WTC11 (cell line): Measurements from ENCODE around the gene MPHOSPH10. TPM values are rescaled to one million over a fixed set of nuclear protein-coding genes. Genes with fewer than 3 reads are reported as not detected.
A peak's percentile ranks its signal among the peaks of the same experiment; 100 is the strongest.

Experiments
- ATAC-seq: fragments of 200-7000 bp; cut with Tn5 transposase; 2 replicates; pipeline ENCODE4 v1.10.0; 2021; ENCODE audit warnings: mild to moderate bottlenecking, moderate library complexity
- Bru-seq: library from RNA; stranded (reverse); fragments of 400-500 nt; gene quantifications from one replicate; lab custom pipeline; 2021; lab: Mats Ljungman, UMichigan
- CTCF ChIA-PET: fragments of 300-600 bp; sonication (Branson Sonifier 250); formaldehyde crosslinking; loops from one replicate; lab custom pipeline; 2021; ENCODE audit warnings: antibody characterized with exemption; lab: Charles Lee
- POLR2A ChIA-PET: fragments of 350-600 bp; sonication (Branson Sonifier 250); formaldehyde crosslinking; loops from one replicate; lab custom pipeline; 2021; ENCODE audit warnings: antibody characterized with exemption; lab: Charles Lee
- DNase-seq: peaks from one replicate; pipeline ENCODE4 v3.0.0; 2021; ENCODE audit warnings: low spot score
- H3K27ac Mint-ChIP-seq: 2 replicates; pipeline ENCODE4 v1.8.0; 2021; ENCODE audit warnings: mixed read lengths
- H3K27me3 Mint-ChIP-seq: 2 replicates; pipeline ENCODE4 v1.8.0; 2021; ENCODE audit warnings: low read depth, mild to moderate bottlenecking, moderate library complexity, mixed read lengths
- H3K36me3 Mint-ChIP-seq: 2 replicates; pipeline ENCODE4 v1.8.0; 2021; ENCODE audit warnings: mixed read lengths
- H3K4me1 Mint-ChIP-seq: 2 replicates; pipeline ENCODE4 v1.8.0; 2022; ENCODE audit warnings: mixed read lengths
- H3K4me3 Mint-ChIP-seq: 2 replicates; pipeline ENCODE4 v1.8.0; 2021; ENCODE audit warnings: mild to moderate bottlenecking, moderate library complexity, mixed read lengths
- H3K9me3 Mint-ChIP-seq: 2 replicates; pipeline ENCODE4 v1.8.0; 2021; ENCODE audit warnings: mixed read lengths
- ATF1 ChIP-seq: sonication (generic); formaldehyde crosslinking; IDR thresholded peaks from 2 replicates; pipeline ENCODE4 v1.8.1; 2023; ENCODE audit warnings: mild to moderate bottlenecking, moderate library complexity, missing genetic modification reagents
- CREM ChIP-seq: sonication (generic); formaldehyde crosslinking; IDR thresholded peaks from 2 replicates; pipeline ENCODE4 v1.8.1; 2022; ENCODE audit warnings: mild to moderate bottlenecking, missing genetic modification reagents, moderate library complexity
- EMX1 ChIP-seq: fragments of 250-450 bp; sonication (Bioruptor Pico); IDR thresholded peaks from 2 replicates; pipeline ENCODE4 v1.8.0; 2021; ENCODE audit warnings: mild to moderate bottlenecking
- ESRRA ChIP-seq: sonication (generic); formaldehyde crosslinking; IDR thresholded peaks from 2 replicates; pipeline ENCODE4 v1.8.1; 2022; ENCODE audit warnings: mild to moderate bottlenecking, missing genetic modification reagents, borderline replicate concordance
- FOXJ3 ChIP-seq: sonication (generic); formaldehyde crosslinking; IDR thresholded peaks from 2 replicates; pipeline ENCODE4 v1.9.0; 2021; ENCODE audit warnings: missing genetic modification reagents, mild to moderate bottlenecking, borderline replicate concordance
- FOXP1 ChIP-seq: sonication (generic); formaldehyde crosslinking; IDR thresholded peaks from 2 replicates; pipeline ENCODE4 v1.8.0; 2022; ENCODE audit warnings: missing genetic modification reagents, mild to moderate bottlenecking, moderate library complexity, borderline replicate concordance
- GRHL2 ChIP-seq: fragments of 250-450 bp; sonication (Bioruptor Pico); IDR thresholded peaks from 2 replicates; pipeline ENCODE4 v1.8.0; 2022; ENCODE audit warnings: mild to moderate bottlenecking, moderate library complexity; ENCODE audit not compliant: insufficient replicate concordance, severe bottlenecking
- HMGA2 ChIP-seq: fragments of 250-450 bp; sonication (Bioruptor Pico); IDR thresholded peaks from 2 replicates; pipeline ENCODE4 v1.4.0; 2021; ENCODE audit warnings: mild to moderate bottlenecking, moderate library complexity
- NFATC4 ChIP-seq: fragments of 250-450 bp; sonication (Bioruptor Pico); IDR thresholded peaks from 2 replicates; pipeline ENCODE4 v1.9.0; 2021; ENCODE audit warnings: mild to moderate bottlenecking
- NFE2L1 ChIP-seq: sonication (generic); formaldehyde crosslinking; IDR thresholded peaks from 2 replicates; pipeline ENCODE4 v1.8.1; 2023; ENCODE audit warnings: missing genetic modification reagents
- NR2C2 ChIP-seq: sonication (generic); formaldehyde crosslinking; IDR thresholded peaks from 2 replicates; pipeline ENCODE4 v1.8.0; 2022; ENCODE audit warnings: mild to moderate bottlenecking, missing genetic modification reagents
- NR3C1 ChIP-seq: sonication (generic); formaldehyde crosslinking; conservative IDR thresholded peaks from 2 replicates; pipeline ENCODE4 v1.8.1; 2023; ENCODE audit warnings: low read depth, mild to moderate bottlenecking, missing genetic modification reagents
- SMAD3 ChIP-seq: sonication (generic); formaldehyde crosslinking; IDR thresholded peaks from 2 replicates; pipeline ENCODE4 v1.8.0; 2022; ENCODE audit warnings: missing genetic modification reagents, mild to moderate bottlenecking, borderline replicate concordance
- SP1 ChIP-seq: sonication (generic); formaldehyde crosslinking; conservative IDR thresholded peaks from 2 replicates; pipeline ENCODE4 v1.8.1; 2022; ENCODE audit warnings: missing genetic modification reagents
- TEAD1 ChIP-seq: sonication (generic); formaldehyde crosslinking; IDR thresholded peaks from 2 replicates; pipeline ENCODE4 v1.8.0; 2022; ENCODE audit warnings: mild to moderate bottlenecking, missing genetic modification reagents
- TEAD4 ChIP-seq: sonication (generic); formaldehyde crosslinking; IDR thresholded peaks from 2 replicates; pipeline ENCODE4 v1.8.0; 2022; ENCODE audit warnings: mild to moderate bottlenecking, missing genetic modification reagents
- ZBTB21 ChIP-seq: sonication (generic); formaldehyde crosslinking; IDR thresholded peaks from 2 replicates; pipeline ENCODE4 v1.8.1; 2023; ENCODE audit warnings: mild to moderate bottlenecking, missing genetic modification reagents, borderline replicate concordance
- ZNF121 ChIP-seq: sonication (generic); formaldehyde crosslinking; IDR thresholded peaks from 2 replicates; pipeline ENCODE4 v1.8.0; 2023; ENCODE audit warnings: missing genetic modification reagents
- ZNF138 ChIP-seq: sonication (generic); formaldehyde crosslinking; conservative IDR thresholded peaks from 2 replicates; pipeline ENCODE4 v1.8.1; 2022; ENCODE audit warnings: mild to moderate bottlenecking, moderate library complexity, missing genetic modification reagents
- ZNF232 ChIP-seq: sonication (generic); formaldehyde crosslinking; IDR thresholded peaks from 2 replicates; pipeline ENCODE4 v1.8.0; 2022; ENCODE audit warnings: mild to moderate bottlenecking, missing genetic modification reagents
- ZNF671 ChIP-seq: fragments of 250-450 bp; sonication (Bioruptor Pico); IDR thresholded peaks from 2 replicates; pipeline ENCODE4 v1.8.0; 2021; ENCODE audit warnings: mild to moderate bottlenecking
- long read RNA-seq, 3 experiments: library from RNA in 1 of 3; library from capped mRNA in 1 of 3; library from polyadenylated mRNA in 1 of 3; unstranded in 2 of 3; stranded (forward) in 1 of 3; transcript quantifications; one replicate each; pipeline ENCODE4 v2.0.0, GENCODE V29; 2021
- total RNA-seq: library from RNA; stranded (reverse); gene quantifications from 3 replicates; pipeline ENCODE4 v1.2.3, GENCODE V29; 2021
- TF ChIP-seq, protein P1 (sequence below): sonication (generic); formaldehyde crosslinking; conservative IDR thresholded peaks from 2 replicates; pipeline ENCODE4 v1.8.1; 2022; ENCODE audit warnings: mild to moderate bottlenecking, missing genetic modification reagents
- TF ChIP-seq, protein P2 (sequence below): fragments of 250-450 bp; sonication (Bioruptor Pico); conservative IDR thresholded peaks from 2 replicates; pipeline ENCODE4 v1.9.0; 2021; ENCODE audit warnings: mild to moderate bottlenecking
- TF ChIP-seq, protein P3 (sequence below): sonication (generic); formaldehyde crosslinking; IDR thresholded peaks from 2 replicates; pipeline ENCODE4 v1.8.0; 2022; ENCODE audit warnings: mild to moderate bottlenecking, missing genetic modification reagents
- TF ChIP-seq, protein P4 (sequence below): sonication (generic); formaldehyde crosslinking; IDR thresholded peaks from 2 replicates; pipeline ENCODE4 v1.8.0; 2022; ENCODE audit warnings: mild to moderate bottlenecking, missing genetic modification reagents
- TF ChIP-seq, protein P5 (sequence below): fragments of 250-450 bp; sonication (Bioruptor Pico); IDR thresholded peaks from 2 replicates; pipeline ENCODE4 v2.1.2; 2022; ENCODE audit warnings: mild to moderate bottlenecking, moderate library complexity
- TF ChIP-seq, protein P6 (sequence below): fragments of 250-450 bp; sonication (Bioruptor Pico); IDR thresholded peaks from 2 replicates; pipeline ENCODE4 v1.9.0; 2021; ENCODE audit warnings: moderate library complexity, mild to moderate bottlenecking, inconsistent platforms, borderline replicate concordance
- TF ChIP-seq, protein P7 (sequence below): sonication (generic); formaldehyde crosslinking; IDR thresholded peaks from 2 replicates; pipeline ENCODE4 v1.8.1; 2022; ENCODE audit warnings: mild to moderate bottlenecking, moderate library complexity, missing genetic modification reagents
- TF ChIP-seq, protein P8 (sequence below): fragments of 250-450 bp; sonication (Bioruptor Pico); IDR thresholded peaks from 2 replicates; pipeline ENCODE4 v1.9.0; 2021; ENCODE audit warnings: mild to moderate bottlenecking

The MPHOSPH10 gene
- total RNA-seq = 27.8 to 36.6 TPM (median 31.4 TPM) in 3 replicates
- Bru-seq, nascent RNA = percentile 89 among the genes with signal in this experiment
- long read RNA-seq, experiment 1, transcript MPHOSPH10-201 (11 exons, 2,484 nt) = major isoform, 166 of 185 reads
- long read RNA-seq, experiment 1, partial matches to known transcripts = 9 of 185 reads
- long read RNA-seq, experiment 1, other reads (novel, unspliced or antisense) = 9 of 185 reads
- long read RNA-seq, experiment 2, transcript MPHOSPH10-201 (11 exons, 2,484 nt) = major isoform, 11 of 36 reads
- long read RNA-seq, experiment 2, partial matches to known transcripts = 18 of 36 reads
- long read RNA-seq, experiment 2, other reads (novel, unspliced or antisense) = 7 of 36 reads
- long read RNA-seq, experiment 3, transcript MPHOSPH10-201 (11 exons, 2,484 nt) = major isoform, 119 of 154 reads
- long read RNA-seq, experiment 3, partial matches to known transcripts = 23 of 154 reads
- long read RNA-seq, experiment 3, other reads (novel, unspliced or antisense) = 8 of 154 reads

GRCh38 chr2:71130152-71130904 lies at the start of gene MPHOSPH10, which contains the start of gene MCEE:
Gene MPHOSPH10, plus strand, starts transcription at chr2:71130634. Its CDS starts 32 bp downstream, at chr2:71130666.
Gene MCEE, minus strand, starts transcription at chr2:71130229. Its CDS starts 10 bp downstream, at chr2:71130219.
- H3K27me3 Mint-ChIP-seq = no peaks in the 10 kb centered on the region
- peaks cover 14% of the 10 kb centered on the region for H3K36me3 Mint-ChIP-seq
- H3K27ac Mint-ChIP-seq = peak within 1 kb of the TSS; percentile 98
- DNase-seq = peak; percentile 92
- no peak within 1 kb of the TSS for H3K4me3 Mint-ChIP-seq
- H3K9me3 Mint-ChIP-seq = no peaks in the 10 kb centered on the region
- ChIA-PET CTCF (interaction anchor here (0.7 to 2.7 kb wide), 8 partner anchors 25 to 146 kb away, joined by 3 to 15 read pairs (median 4); no protein-coding TSS in a partner anchor), POLR2A (interaction anchor here (0.8 kb wide), 2 partner anchors 128 to 201 kb away, joined by 3 read pairs; partner anchors contain the start of gene ZNF638)
- ATAC-seq = peak; percentile 94
- H3K4me1 Mint-ChIP-seq = peaks cover 9% of the 10 kb centered on the region
- TF ChIP-seq, protein P1, sequence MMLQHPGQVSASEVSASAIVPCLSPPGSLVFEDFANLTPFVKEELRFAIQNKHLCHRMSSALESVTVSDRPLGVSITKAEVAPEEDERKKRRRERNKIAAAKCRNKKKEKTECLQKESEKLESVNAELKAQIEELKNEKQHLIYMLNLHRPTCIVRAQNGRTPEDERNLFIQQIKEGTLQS (CRISPR knock-in tag) = no peak
- no peak for TF ChIP-seq TEAD4 (CRISPR knock-in tag)
- TF ChIP-seq EMX1 (CRISPR knock-in tag) = no peak
- peak; percentile 61; the same call in 1 of the 2 replicates for TF ChIP-seq ESRRA
- peak; percentile 93 for TF ChIP-seq SP1 (CRISPR knock-in tag)
- TF ChIP-seq, protein P2, sequence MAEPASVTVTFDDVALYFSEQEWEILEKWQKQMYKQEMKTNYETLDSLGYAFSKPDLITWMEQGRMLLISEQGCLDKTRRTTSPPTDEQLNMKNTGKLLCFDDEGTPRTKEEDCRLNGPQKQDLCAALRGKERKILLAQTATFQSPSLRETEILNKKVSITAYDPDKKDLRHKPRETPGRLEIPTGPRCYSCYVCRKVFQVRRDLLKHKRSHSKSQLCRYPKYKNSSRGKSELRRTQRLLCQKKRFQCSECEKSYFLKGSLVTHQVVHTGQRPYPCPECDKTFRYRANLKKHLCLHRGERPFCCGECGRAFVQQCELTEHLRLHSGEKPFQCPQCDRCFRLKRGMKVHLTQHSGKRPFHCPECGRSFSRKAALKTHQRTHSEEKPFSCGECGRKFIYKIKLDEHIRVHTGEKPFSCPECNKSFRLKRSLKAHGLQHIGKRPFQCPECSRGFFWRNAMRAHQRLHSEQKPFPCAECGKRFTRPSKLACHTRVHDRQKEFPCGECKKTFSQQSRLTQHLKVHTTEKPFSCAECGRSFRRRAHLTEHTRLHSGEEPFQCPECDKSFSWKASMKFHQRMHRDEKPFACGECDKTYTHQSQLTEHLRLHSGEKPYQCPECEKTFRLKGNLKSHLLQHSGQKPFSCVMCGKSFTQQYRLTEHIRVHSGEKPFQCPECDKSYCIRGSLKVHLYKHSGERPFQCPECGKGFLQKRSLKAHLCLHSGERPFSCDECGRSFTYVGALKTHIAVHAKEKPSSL = no peak
- peak; percentile 74 for TF ChIP-seq CREM
- TF ChIP-seq ATF1 (CRISPR knock-in tag) = peak; percentile 44
- TF ChIP-seq, protein P3, sequence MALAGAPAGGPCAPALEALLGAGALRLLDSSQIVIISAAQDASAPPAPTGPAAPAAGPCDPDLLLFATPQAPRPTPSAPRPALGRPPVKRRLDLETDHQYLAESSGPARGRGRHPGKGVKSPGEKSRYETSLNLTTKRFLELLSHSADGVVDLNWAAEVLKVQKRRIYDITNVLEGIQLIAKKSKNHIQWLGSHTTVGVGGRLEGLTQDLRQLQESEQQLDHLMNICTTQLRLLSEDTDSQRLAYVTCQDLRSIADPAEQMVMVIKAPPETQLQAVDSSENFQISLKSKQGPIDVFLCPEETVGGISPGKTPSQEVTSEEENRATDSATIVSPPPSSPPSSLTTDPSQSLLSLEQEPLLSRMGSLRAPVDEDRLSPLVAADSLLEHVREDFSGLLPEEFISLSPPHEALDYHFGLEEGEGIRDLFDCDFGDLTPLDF (CRISPR knock-in tag) = peak; percentile 32; the same call in 1 of the 2 replicates
- TF ChIP-seq TEAD1 (CRISPR knock-in tag) = peak; percentile 94
- TF ChIP-seq, protein P4, sequence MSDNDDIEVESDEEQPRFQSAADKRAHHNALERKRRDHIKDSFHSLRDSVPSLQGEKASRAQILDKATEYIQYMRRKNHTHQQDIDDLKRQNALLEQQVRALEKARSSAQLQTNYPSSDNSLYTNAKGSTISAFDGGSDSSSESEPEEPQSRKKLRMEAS (CRISPR knock-in tag) = peak; percentile 94
- TF ChIP-seq, protein P5, sequence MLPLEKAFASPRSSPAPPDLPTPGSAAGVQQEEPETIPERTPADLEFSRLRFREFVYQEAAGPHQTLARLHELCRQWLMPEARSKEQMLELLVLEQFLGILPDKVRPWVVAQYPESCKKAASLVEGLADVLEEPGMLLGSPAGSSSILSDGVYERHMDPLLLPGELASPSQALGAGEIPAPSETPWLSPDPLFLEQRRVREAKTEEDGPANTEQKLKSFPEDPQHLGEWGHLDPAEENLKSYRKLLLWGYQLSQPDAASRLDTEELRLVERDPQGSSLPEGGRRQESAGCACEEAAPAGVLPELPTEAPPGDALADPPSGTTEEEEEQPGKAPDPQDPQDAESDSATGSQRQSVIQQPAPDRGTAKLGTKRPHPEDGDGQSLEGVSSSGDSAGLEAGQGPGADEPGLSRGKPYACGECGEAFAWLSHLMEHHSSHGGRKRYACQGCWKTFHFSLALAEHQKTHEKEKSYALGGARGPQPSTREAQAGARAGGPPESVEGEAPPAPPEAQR (CRISPR knock-in tag) = no peak
- peak; percentile 82 for TF ChIP-seq NFE2L1 (CRISPR knock-in tag)
- TF ChIP-seq FOXP1 (CRISPR knock-in tag) = peak; percentile 83
- TF ChIP-seq ZBTB21 = no peak
- TF ChIP-seq, protein P6, sequence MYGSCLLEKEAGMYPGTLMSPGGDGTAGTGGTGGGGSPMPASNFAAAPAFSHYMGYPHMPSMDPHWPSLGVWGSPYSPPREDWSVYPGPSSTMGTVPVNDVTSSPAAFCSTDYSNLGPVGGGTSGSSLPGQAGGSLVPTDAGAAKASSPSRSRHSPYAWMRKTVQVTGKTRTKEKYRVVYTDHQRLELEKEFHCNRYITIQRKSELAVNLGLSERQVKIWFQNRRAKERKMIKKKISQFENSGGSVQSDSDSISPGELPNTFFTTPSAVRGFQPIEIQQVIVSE (CRISPR knock-in tag) = no peak
- no peak for TF ChIP-seq NFATC4
- TF ChIP-seq, protein P7, sequence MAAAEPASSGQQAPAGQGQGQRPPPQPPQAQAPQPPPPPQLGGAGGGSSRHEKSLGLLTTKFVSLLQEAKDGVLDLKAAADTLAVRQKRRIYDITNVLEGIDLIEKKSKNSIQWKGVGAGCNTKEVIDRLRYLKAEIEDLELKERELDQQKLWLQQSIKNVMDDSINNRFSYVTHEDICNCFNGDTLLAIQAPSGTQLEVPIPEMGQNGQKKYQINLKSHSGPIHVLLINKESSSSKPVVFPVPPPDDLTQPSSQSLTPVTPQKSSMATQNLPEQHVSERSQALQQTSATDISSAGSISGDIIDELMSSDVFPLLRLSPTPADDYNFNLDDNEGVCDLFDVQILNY (CRISPR knock-in tag) = 0 out of 2 replicates have a peak, but pooled peaks have one; percentile 64
- TF ChIP-seq ZNF121 = no peak
- no peak; the same call in 1 of the 2 replicates for TF ChIP-seq ZNF232 (CRISPR knock-in tag)
- no peak for TF ChIP-seq ZNF671 (CRISPR knock-in tag)
- TF ChIP-seq FOXJ3 (CRISPR knock-in tag) = no peak
- no peak for TF ChIP-seq NR3C1 (CRISPR knock-in tag)
- peak; percentile 80; the same call in 1 of the 2 replicates for TF ChIP-seq SMAD3 (CRISPR knock-in tag)
- TF ChIP-seq ZNF138 (CRISPR knock-in tag) = no peak
- no peak for TF ChIP-seq NR2C2 (CRISPR knock-in tag)
- TF ChIP-seq, protein P8, sequence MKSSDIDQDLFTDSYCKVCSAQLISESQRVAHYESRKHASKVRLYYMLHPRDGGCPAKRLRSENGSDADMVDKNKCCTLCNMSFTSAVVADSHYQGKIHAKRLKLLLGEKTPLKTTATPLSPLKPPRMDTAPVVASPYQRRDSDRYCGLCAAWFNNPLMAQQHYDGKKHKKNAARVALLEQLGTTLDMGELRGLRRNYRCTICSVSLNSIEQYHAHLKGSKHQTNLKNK (CRISPR knock-in tag) = no peak
- no peak for TF ChIP-seq GRHL2 (CRISPR knock-in tag)
- no peak for TF ChIP-seq HMGA2 (CRISPR knock-in tag)
